HUES64 (cell line): ENCODE measurements around the gene SCPEP1.

Experiments used
- H3K27ac ChIP-seq: 2 replicates; pipeline ENCODE4 v1.7.0; 2013; ENCODE audit warnings: low read depth, low read length, inconsistent platforms
- H3K27me3 ChIP-seq: 2 replicates; pipeline ENCODE4 v1.6.1; 2013; ENCODE audit warnings: mild to moderate bottlenecking, low read length; ENCODE audit not compliant: insufficient read depth
- H3K36me3 ChIP-seq: 2 replicates; pipeline ENCODE4 v1.6.1; 2013; ENCODE audit warnings: mild to moderate bottlenecking, low read length; ENCODE audit not compliant: insufficient read depth
- H3K4me1 ChIP-seq: 2 replicates; pipeline ENCODE4 v1.6.1; 2013; ENCODE audit warnings: mild to moderate bottlenecking, low read length, moderate library complexity; ENCODE audit not compliant: insufficient read depth
- H3K4me3 ChIP-seq: 2 replicates; pipeline ENCODE4 v1.5.1; 2013; ENCODE audit warnings: mild to moderate bottlenecking, low read length, moderate library complexity
- H3K9ac ChIP-seq: 2 replicates; pipeline ENCODE4 v1.6.1; 2013; ENCODE audit warnings: mild to moderate bottlenecking, low read depth, low read length
- H3K9me3 ChIP-seq: 2 replicates; pipeline ENCODE4 v1.6.1; 2013; ENCODE audit warnings: low read depth, low read length; ENCODE audit not compliant: insufficient read depth
- WGBS: fragments of 150-250, 120-280 bp; methylation state at CpG from one replicate; pipeline ENCODE4 v1.1.7; 2013; ENCODE audit warnings: missing lambda C conversion rate; 5-methylcytosine and 5-hydroxymethylcytosine counted together

Gene SCPEP1

GRCh38 chr17:56983366-56983765 lies 5.4 kb downstream of the SCPEP1 start:
- peaks cover 17% of the 10 kb centered on the region for H3K36me3 ChIP-seq
- H3K9ac ChIP-seq: no peak overlapping the region
- peaks cover 23% of the 10 kb centered on the region for H3K4me1 ChIP-seq
- H3K27me3 ChIP-seq: no peaks in the 10 kb centered on the region
- no peaks in the 10 kb centered on the region for H3K9me3 ChIP-seq
- no peak overlapping the region for H3K27ac ChIP-seq
- 96% methylated on average over 3 of the region's 3 CpGs for WGBS
- H3K4me3 ChIP-seq: no peak overlapping the region

- Histone ChIP-seq H3K27me3 (no peaks in the 10 kb centered on the region), H3K9me3 (no peaks in the 10 kb centered on the region), H3K4me1 (peaks cover 10% of the 10 kb centered on the region; the same call in 1 of the 2 replicates), H3K4me3 (no peak overlapping the region), H3K36me3 (peaks cover 26% of the 10 kb centered on the region), H3K9ac (no peak overlapping the region), H3K27ac (no peak overlapping the region)
- WGBS: 94% methylated on average over 14 of the region's 14 CpGs
Measured at GRCh38 chr17:56985371-56986162, 7.6 kb downstream of the SCPEP1 start.

DNA sequence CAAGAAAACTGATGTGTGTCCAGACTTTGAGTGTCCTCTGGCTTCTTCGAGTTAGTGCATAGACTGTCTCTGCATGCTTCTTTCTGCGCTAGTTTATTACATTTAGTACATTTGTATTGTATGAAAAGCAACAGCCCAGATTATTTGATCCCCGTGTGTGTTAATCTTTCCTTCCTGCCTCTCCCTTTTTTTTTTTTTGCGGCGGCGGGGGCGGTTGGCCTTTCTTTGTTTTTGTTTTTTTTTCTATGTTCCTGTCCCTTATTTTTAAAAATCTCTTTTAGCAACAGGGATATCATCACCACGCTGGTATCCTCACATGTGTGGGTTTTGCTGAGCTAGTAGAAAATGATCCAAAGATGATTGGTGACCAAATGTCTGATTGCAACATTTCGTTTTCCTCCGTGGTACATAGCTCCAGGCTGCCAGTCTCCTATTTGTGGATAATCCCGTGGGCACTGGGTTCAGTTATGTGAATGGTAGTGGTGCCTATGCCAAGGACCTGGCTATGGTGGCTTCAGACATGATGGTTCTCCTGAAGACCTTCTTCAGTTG lies 9.4 kb downstream of the SCPEP1 start:
- 95% methylated on average over 11 of the region's 11 CpGs for WGBS
- Histone ChIP-seq H3K4me3 (no peak overlapping the region), H3K9me3 (no peaks in the 10 kb centered on the region), H3K9ac (no peak overlapping the region), H3K27me3 (no peaks in the 10 kb centered on the region), H3K27ac (no peak overlapping the region), H3K4me1 (peaks cover 4% of the 10 kb centered on the region; the same call in 1 of the 2 replicates), H3K36me3 (peaks cover 37% of the 10 kb centered on the region)

DNA sequence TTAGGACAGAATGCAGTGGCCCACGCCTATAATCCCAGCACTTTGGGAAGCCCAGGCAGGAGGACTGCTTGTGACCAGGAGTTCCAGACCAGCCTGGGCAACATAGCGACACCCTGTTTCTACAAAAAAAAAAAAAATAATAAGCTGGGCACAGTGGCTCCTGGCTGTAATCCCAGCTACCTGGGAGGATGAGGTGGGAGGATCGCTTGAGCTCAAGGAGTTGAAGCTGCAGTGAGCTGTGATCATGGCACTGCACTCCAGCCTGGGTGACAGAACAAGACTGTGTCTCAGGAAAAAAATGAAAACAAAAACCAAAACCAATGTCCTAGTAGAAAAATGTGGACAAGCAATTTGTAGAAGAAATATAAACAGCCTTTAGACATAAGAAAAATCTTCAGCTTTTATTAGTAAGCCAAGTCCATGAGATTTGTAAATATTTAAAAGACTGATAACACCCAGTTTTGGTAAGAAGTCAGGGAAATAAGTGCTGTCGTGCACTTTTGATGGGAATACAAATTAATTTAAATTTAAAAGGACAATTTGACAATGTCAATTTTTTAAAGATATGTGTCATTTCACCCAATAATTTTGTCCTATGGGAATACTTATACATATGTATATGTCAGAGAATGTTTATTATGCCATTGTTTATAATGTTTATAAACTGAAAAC lies 11.1 kb downstream of the SCPEP1 start:
- Histone ChIP-seq H3K4me1 (no peaks in the 10 kb centered on the region), H3K27ac (no peak overlapping the region), H3K9ac (no peak overlapping the region), H3K9me3 (no peaks in the 10 kb centered on the region), H3K27me3 (no peaks in the 10 kb centered on the region), H3K36me3 (peaks cover 40% of the 10 kb centered on the region), H3K4me3 (no peak overlapping the region)
- WGBS: 89% methylated on average over 3 of the region's 4 CpGs

- Histone ChIP-seq H3K27ac (no peak overlapping the region), H3K9me3 (no peaks in the 10 kb centered on the region), H3K4me1 (no peaks in the 10 kb centered on the region), H3K4me3 (no peak overlapping the region), H3K9ac (no peak overlapping the region), H3K36me3 (peaks cover 47% of the 10 kb centered on the region), H3K27me3 (no peaks in the 10 kb centered on the region)
- 96% methylated on average over 1 of the region's 1 CpG for WGBS
Measured at GRCh38 chr17:56992364-56992763, 14.4 kb downstream of the SCPEP1 start.

- Histone ChIP-seq H3K4me1 (no peaks in the 10 kb centered on the region), H3K27me3 (no peaks in the 10 kb centered on the region), H3K27ac (no peak overlapping the region), H3K36me3 (peaks cover 32% of the 10 kb centered on the region), H3K9me3 (no peaks in the 10 kb centered on the region), H3K4me3 (no peak overlapping the region), H3K9ac (no peak overlapping the region)
- WGBS: 96% methylated on average over 4 of the region's 4 CpGs
Measured at GRCh38 chr17:56994009-56994792, 16.3 kb downstream of the SCPEP1 start.

DNA sequence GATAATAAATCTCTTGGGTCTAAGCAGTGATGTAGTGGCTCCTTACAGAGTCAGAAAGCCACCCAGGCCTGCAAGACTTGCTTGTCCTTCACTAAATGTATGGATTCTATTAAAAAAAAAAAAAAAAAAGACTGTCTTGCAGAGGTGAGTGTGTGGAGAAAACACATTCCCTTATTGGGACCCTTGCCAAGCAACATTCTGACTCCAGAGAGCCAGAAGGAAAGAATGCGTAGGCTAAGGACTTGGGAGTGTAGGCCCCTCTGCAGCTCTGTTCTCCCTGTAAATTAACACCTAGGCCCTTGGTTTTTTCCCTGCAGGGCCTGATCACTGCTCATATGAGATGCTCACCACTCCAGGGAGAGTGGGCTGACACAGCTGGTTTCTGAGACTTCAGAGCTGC lies 17.8 kb downstream of the SCPEP1 start:
- WGBS: 100% methylated on average over 1 of the region's 1 CpG
- Histone ChIP-seq H3K9ac (no peak overlapping the region), H3K4me3 (no peak overlapping the region), H3K36me3 (peaks cover 31% of the 10 kb centered on the region), H3K27ac (no peak overlapping the region), H3K27me3 (no peaks in the 10 kb centered on the region), H3K4me1 (no peaks in the 10 kb centered on the region), H3K9me3 (no peaks in the 10 kb centered on the region)

GRCh38 chr17:56997313-56997712 lies 19.4 kb downstream of the SCPEP1 start:
- H3K36me3 ChIP-seq: peaks cover 24% of the 10 kb centered on the region
- H3K27ac ChIP-seq: no peak overlapping the region
- WGBS: 84% methylated on average over 2 of the region's 2 CpGs
- H3K9ac ChIP-seq: no peak overlapping the region
- no peaks in the 10 kb centered on the region for H3K27me3 ChIP-seq
- no peak overlapping the region for H3K4me3 ChIP-seq
- H3K9me3 ChIP-seq: no peaks in the 10 kb centered on the region
- H3K4me1 ChIP-seq: no peaks in the 10 kb centered on the region

DNA sequence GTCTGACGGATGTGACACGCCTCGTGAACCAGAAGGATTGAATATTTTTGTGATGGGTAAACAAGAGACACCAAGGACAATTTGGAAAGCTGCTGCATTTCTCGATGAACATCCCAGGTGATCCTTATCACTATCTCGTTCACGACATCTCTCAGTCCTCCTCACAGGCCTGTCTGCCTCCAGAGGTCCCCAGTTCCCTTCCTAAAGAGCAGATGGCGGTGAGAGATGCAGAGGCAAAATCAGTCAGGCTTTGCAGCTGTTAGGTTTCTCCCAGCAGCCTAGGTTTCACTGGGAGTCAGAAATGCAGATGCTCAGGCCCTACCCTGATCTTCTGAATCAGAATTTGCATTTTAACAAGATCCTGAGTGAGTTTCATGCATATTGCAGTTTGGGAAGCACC lies 23.6 kb downstream of the SCPEP1 start:
- Histone ChIP-seq H3K4me3 (no peak overlapping the region), H3K27ac (no peak overlapping the region), H3K4me1 (no peaks in the 10 kb centered on the region), H3K9me3 (no peaks in the 10 kb centered on the region), H3K9ac (no peak overlapping the region), H3K27me3 (no peaks in the 10 kb centered on the region), H3K36me3 (peaks cover 19% of the 10 kb centered on the region)
- 95% methylated on average over 7 of the region's 7 CpGs for WGBS

DNA sequence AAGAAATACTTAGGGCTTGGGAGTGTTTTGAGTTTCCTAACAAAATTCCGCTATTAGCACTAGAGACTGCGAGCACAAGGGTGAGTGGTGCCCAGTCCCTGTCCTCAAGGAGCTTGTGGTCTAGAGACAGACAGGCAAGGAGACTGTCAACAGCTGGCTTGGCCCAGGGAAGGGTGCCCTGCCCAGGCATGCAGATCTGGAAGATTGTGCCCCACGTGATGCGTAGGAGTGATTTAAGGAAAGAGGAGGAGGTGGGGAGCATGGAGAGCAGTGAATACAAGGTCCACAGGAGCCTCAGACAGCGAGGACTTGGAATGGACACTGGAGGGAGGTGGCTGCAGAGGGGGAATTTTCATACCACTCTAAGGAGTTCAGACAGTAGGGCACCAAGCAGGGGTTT lies 25.0 kb downstream of the SCPEP1 start:
- Histone ChIP-seq H3K36me3 (peaks cover 11% of the 10 kb centered on the region), H3K4me1 (no peaks in the 10 kb centered on the region)
- 93% methylated on average over 5 of the region's 5 CpGs for WGBS

More for the DNA sequence above, 25.0 kb downstream of the SCPEP1 start:
- H3K9ac ChIP-seq: no peak overlapping the region
- H3K4me3 ChIP-seq: no peak overlapping the region
- H3K9me3 ChIP-seq: no peaks in the 10 kb centered on the region
- no peaks in the 10 kb centered on the region for H3K27me3 ChIP-seq
- no peak overlapping the region for H3K27ac ChIP-seq
